Lower lobe of right lung (tissue), 2 donors: ENCODE results near the gene STAC3. TPM values are rescaled to one million over a fixed set of nuclear protein-coding genes. Genes with fewer than 3 reads are reported as not detected.

Experiments used
- ATAC-seq, 2 donors: fragments of 200-7000 bp; cut with Tn5 transposase; one replicate each; pipeline ENCODE4 v1.9.1; 2020 to 2022; ENCODE audit warnings: mild to moderate bottlenecking in 2 of 2, moderate library complexity in 2 of 2
- DNase-seq: peaks from one replicate; pipeline ENCODE4 v3.0.0-alpha.2; 2020
- H3K27ac ChIP-seq: fragments of 200-600 bp; one replicate; pipeline ENCODE4 v1.8.0; 2022
- H3K27me3 ChIP-seq: fragments of 200-600 bp; one replicate; pipeline ENCODE4 v1.8.0; 2022; ENCODE audit warnings: low read depth
- H3K36me3 ChIP-seq: fragments of 200-600 bp; one replicate; pipeline ENCODE4 v1.8.0; 2022; ENCODE audit warnings: mild to moderate bottlenecking
- H3K4me1 ChIP-seq: fragments of 200-600 bp; one replicate; pipeline ENCODE4 v1.8.0; 2022
- H3K4me3 ChIP-seq: fragments of 200-600 bp; one replicate; pipeline ENCODE4 v1.8.0; 2022; ENCODE audit warnings: mild to moderate bottlenecking
- H3K9me3 ChIP-seq: fragments of 200-600 bp; one replicate; pipeline ENCODE4 v1.8.0; 2022
- intact Hi-C: fragments of 100-400 bp; cut with DNase I; formaldehyde crosslinking; loops from one replicate; pipeline ENCODE4 v1.11.0; 2022
- total RNA-seq: library from RNA; stranded (reverse); fragmentation: NEBNext Ultra II Directional; extraction: Animal tissue kit (Norgen Biotek cat#: 25700); gene quantifications from one replicate; pipeline ENCODE4 v1.2.1, GENCODE V29; 2021
- TF ChIP-seq, protein P1 (sequence below): fragments of 200-600 bp; IDR thresholded peaks from one replicate; pipeline ENCODE4 v1.8.0; 2022; ENCODE audit warnings: antibody characterized with exemption, mild to moderate bottlenecking
- donor health status: DM: no; HTN: yes; CAD: no; lungs with severe emphysema.

Gene STAC3
- total RNA-seq, 1 donor from 2014 or later, result 8.7 TPM

GRCh38 chr12:57210461-57210860 lies 40.5 kb downstream of the STAC3 start:
- H3K27me3 ChIP-seq, result peaks cover 15% of the 10 kb centered on the region
- no peak overlapping the region for H3K4me3 ChIP-seq
- intact Hi-C loops, result no loop called here
- H3K9me3 ChIP-seq, result no peaks in the 10 kb centered on the region
- no peak for ATAC-seq
- no peak for DNase-seq
- peaks cover 20% of the 10 kb centered on the region for H3K4me1 ChIP-seq
- TF ChIP-seq, protein P1, sequence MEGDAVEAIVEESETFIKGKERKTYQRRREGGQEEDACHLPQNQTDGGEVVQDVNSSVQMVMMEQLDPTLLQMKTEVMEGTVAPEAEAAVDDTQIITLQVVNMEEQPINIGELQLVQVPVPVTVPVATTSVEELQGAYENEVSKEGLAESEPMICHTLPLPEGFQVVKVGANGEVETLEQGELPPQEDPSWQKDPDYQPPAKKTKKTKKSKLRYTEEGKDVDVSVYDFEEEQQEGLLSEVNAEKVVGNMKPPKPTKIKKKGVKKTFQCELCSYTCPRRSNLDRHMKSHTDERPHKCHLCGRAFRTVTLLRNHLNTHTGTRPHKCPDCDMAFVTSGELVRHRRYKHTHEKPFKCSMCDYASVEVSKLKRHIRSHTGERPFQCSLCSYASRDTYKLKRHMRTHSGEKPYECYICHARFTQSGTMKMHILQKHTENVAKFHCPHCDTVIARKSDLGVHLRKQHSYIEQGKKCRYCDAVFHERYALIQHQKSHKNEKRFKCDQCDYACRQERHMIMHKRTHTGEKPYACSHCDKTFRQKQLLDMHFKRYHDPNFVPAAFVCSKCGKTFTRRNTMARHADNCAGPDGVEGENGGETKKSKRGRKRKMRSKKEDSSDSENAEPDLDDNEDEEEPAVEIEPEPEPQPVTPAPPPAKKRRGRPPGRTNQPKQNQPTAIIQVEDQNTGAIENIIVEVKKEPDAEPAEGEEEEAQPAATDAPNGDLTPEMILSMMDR, result no peak
- peaks cover 73% of the 10 kb centered on the region for H3K36me3 ChIP-seq
- H3K27ac ChIP-seq, result no peak overlapping the region

GRCh38 chr12:57209916-57210315 lies 41.1 kb downstream of the STAC3 start:
- no peaks in the 10 kb centered on the region for H3K9me3 ChIP-seq
- ATAC-seq (no peak), DNase-seq (no peak)
- H3K27ac ChIP-seq, result no peak overlapping the region
- TF ChIP-seq, protein P1, result no peak
- H3K4me3 ChIP-seq, result no peak overlapping the region
- peaks cover 11% of the 10 kb centered on the region for H3K27me3 ChIP-seq
- H3K4me1 ChIP-seq, result peaks cover 20% of the 10 kb centered on the region
- peaks cover 79% of the 10 kb centered on the region for H3K36me3 ChIP-seq
- intact Hi-C loops, result no loop called here

GRCh38 chr12:57208631-57209282 lies 42.2 kb downstream of the STAC3 start:
- H3K9me3 ChIP-seq, result no peaks in the 10 kb centered on the region
- no peak overlapping the region for H3K4me3 ChIP-seq
- H3K27me3 ChIP-seq, result peaks cover under 1% of the 10 kb centered on the region
- ATAC-seq (no peak), DNase-seq (no peak)
- peaks cover 11% of the 10 kb centered on the region for H3K4me1 ChIP-seq
- no peak overlapping the region for H3K27ac ChIP-seq
- TF ChIP-seq, protein P1, result no peak
- H3K36me3 ChIP-seq, result peaks cover 90% of the 10 kb centered on the region
- intact Hi-C loops, result no loop called here

DNA sequence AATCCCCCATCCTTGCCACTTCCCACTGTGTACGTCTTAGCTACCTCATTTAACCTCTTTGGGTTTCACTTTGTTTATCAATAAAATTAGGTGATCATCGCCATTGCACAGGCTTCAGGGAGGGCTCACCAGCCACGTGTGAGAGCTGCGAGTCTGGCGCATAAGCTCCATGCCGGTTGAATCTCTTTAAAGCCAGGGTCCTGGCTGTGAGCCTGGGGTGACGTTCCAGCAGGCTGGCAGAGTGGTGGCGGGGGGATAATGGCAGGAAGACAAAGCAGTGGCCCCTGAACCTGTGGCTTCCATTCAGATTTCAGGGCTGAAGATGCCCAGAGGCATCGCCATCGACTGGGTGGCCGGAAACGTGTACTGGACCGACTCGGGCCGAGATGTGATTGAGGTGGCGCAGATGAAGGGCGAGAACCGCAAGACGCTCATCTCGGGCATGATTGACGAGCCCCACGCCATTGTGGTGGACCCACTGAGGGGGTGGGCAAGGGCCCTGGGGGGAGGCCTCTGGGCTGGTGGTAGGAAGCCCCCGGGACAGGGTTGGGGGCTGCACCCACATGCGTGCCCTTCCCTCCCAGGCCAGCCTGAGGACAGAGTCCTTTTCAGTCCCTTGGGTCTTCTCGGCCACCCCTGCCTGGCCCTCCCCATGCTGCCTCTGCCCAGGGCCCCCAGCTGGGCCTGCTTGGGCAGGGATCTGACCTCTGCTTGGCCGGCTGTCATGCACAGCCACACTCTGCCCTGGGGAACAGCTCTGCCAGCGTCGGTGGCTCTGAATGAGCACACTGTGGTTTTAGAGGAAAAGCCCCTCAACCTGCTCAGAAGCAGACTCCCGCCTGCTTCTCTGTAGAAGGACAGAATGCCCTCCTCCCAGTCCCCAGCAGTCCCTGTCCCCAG lies 43.0 kb downstream of the STAC3 start:
- intact Hi-C loops, result no loop called here
- H3K36me3 ChIP-seq, result peaks cover 98% of the 10 kb centered on the region
- no peak for ATAC-seq
- no peak overlapping the region for H3K27ac ChIP-seq
- DNase-seq, result no peak
- no peaks in the 10 kb centered on the region for H3K27me3 ChIP-seq
- no peaks in the 10 kb centered on the region for H3K9me3 ChIP-seq
- TF ChIP-seq, protein P1, result no peak
- H3K4me1 ChIP-seq, result peaks cover 3% of the 10 kb centered on the region
- H3K4me3 ChIP-seq, result no peak overlapping the region

DNA sequence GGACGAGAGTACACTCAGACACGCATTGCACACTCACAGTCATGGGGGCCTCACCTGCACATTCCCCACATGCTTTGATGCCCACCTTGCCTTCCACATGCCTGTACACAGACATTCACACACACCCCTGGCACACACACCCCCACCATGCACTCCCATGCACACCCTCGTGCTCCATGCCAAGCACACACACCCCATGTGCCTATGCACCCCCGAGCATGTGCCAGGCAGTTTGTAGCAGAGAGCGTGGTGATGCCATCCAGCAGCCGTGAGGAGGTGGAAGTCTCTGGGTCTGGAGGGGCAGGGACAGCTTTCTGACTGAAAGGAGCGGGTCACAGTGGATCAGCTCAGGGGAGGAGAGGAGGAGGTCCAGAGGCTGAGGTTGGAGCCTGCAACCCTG lies 45.1 kb downstream of the STAC3 start:
- Histone ChIP-seq H3K9me3 (no peaks in the 10 kb centered on the region), H3K36me3 (peaks cover 100% of the 10 kb centered on the region), H3K4me1 (no peaks in the 10 kb centered on the region), H3K27ac (no peak overlapping the region), H3K27me3 (no peaks in the 10 kb centered on the region), H3K4me3 (no peak overlapping the region)
- DNase-seq (no peak), ATAC-seq (no peak)
- TF ChIP-seq, protein P1, result no peak
- intact Hi-C loops, result no loop called here
